ENCODE results near the gene SH3PXD2A. TPM values are rescaled to one million over a fixed set of nuclear protein-coding genes. Genes with fewer than 3 reads are reported as not detected.

The SH3PXD2A gene
- total RNA-seq, 1 donor from 2014 or later = 35.2 TPM

DNA sequence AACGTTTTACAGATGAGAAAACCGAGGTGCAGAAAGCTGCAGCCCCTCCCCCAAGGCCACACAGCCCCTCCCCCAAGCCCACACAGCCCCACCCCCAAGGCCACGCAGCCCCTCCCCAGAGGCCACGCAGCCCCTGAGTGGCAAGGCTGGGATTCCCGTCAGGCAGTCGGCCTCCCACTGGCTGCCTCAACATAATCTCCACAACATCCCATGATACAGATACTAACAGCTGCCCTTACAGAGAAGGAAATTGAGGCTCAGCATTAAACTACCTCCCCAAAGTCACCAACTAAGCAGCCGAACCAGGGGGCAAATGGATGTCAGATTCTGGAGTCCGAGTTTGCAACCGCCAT lies 15.9 kb downstream of the SH3PXD2A start:
- Histone ChIP-seq H3K9me3 (no peaks in the 10 kb centered on the region), H3K36me3 (no peaks in the 10 kb centered on the region), H3K27ac (no peak overlapping the region), H3K4me3 (no peak overlapping the region), H3K4me1 (peaks cover 56% of the 10 kb centered on the region), H3K27me3 (no peaks in the 10 kb centered on the region)
- intact Hi-C loops (cut with DNase I) = no loop called here
- ATAC-seq (no peak), DNase-seq (no peak)
- TF ChIP-seq, protein P1, sequence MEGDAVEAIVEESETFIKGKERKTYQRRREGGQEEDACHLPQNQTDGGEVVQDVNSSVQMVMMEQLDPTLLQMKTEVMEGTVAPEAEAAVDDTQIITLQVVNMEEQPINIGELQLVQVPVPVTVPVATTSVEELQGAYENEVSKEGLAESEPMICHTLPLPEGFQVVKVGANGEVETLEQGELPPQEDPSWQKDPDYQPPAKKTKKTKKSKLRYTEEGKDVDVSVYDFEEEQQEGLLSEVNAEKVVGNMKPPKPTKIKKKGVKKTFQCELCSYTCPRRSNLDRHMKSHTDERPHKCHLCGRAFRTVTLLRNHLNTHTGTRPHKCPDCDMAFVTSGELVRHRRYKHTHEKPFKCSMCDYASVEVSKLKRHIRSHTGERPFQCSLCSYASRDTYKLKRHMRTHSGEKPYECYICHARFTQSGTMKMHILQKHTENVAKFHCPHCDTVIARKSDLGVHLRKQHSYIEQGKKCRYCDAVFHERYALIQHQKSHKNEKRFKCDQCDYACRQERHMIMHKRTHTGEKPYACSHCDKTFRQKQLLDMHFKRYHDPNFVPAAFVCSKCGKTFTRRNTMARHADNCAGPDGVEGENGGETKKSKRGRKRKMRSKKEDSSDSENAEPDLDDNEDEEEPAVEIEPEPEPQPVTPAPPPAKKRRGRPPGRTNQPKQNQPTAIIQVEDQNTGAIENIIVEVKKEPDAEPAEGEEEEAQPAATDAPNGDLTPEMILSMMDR (IDR thresholded peaks at IDR 0.05) = no peak

DNA sequence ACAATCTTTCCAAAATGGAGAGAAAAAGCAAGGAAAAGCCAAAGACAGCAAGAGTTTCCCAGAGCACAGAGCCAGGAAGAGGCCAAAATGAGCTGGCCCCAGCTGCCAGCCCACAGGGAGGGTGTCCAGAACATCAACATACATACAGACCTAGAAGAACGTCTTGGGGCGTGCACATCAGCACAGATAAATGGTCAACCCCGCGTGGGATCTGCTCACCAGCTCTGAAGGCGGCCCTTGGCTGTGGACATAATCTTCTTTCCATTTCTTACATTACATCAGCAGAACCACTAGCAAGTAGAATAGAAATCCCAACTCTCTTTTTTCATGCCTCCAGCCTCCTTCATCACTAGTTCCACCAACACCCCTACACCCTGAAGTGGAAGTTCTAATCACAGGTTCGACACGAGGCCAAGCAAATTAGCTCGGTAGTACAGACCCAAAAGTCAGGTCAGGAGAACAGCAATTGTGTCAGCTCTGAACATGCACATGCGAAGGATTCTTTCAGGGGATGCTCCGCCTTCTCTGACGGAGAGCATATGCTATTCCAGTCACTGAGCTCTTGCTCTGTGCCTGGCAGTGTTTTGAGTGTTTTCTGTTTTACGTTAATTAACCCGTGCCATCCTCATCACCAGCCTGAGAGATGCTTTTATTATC lies 16.4 kb downstream of the SH3PXD2A start:
- no peak for ATAC-seq
- no peak for DNase-seq
- peaks cover 56% of the 10 kb centered on the region for H3K4me1 ChIP-seq
- H3K9me3 ChIP-seq = no peaks in the 10 kb centered on the region
- no peaks in the 10 kb centered on the region for H3K36me3 ChIP-seq
- no peak overlapping the region for H3K27ac ChIP-seq
- TF ChIP-seq, protein P1 (IDR thresholded peaks at IDR 0.05) = no peak
- no peaks in the 10 kb centered on the region for H3K27me3 ChIP-seq
- intact Hi-C loops (cut with DNase I) = no loop called here
- H3K4me3 ChIP-seq = no peak overlapping the region

DNA sequence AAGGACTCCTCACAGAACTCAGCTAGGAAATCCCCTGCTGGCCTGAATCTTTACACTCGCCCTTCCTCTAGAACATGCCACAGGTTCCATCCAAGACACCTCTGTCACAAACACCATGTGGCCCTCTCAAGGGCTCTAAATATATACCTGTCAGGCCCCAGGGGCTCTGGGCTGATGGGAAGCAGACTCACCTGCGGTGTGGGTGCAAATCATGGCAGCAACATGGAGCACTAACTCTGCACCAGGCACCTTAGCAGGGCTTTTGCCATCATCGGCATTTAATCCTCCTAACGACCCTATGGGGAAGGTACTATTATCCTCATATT lies 17.3 kb downstream of the SH3PXD2A start:
- Histone ChIP-seq H3K27ac (no peak overlapping the region), H3K27me3 (no peaks in the 10 kb centered on the region), H3K9me3 (no peaks in the 10 kb centered on the region), H3K36me3 (no peaks in the 10 kb centered on the region), H3K4me3 (no peak overlapping the region), H3K4me1 (peaks cover 50% of the 10 kb centered on the region)
- ATAC-seq = no peak
- intact Hi-C loops (cut with DNase I) = no loop called here
- DNase-seq = no peak
- TF ChIP-seq, protein P1 (IDR thresholded peaks at IDR 0.05) = no peak

DNA sequence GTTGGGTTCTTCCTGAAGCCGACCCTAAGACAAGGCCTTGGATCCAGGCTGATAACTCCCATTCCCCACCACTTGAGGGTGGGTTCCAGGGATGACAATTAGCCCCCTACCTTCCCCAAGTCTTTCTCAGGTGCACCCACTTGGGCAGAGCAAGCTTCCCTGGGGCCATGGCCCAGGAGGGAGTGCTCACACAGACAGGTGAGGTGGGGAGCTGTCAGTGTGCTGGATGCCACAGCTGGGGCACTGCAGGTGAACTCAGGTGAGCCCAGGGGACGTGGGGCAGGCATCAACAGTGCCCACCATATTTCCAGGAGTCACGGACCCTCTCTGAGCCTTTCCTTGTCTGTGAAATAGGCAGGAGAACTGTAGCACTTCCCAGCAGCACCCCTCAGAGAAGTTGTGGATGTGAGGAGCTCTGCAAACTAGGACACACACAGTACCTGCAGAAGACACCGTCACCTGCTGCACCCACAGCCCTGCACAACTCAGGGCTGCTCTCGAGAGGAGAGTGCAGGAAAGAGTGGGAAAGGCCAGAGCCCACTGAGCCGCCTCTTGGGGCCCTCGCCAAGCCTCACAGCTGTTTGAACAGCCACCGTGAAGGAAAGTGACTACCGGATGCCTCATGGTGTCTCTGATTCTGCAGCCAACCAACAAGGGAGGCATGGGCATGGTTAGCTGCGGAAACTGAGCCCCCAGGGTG lies 17.9 kb downstream of the SH3PXD2A start:
- Histone ChIP-seq H3K4me1 (peaks cover 47% of the 10 kb centered on the region), H3K27ac (no peak overlapping the region), H3K27me3 (no peaks in the 10 kb centered on the region), H3K9me3 (no peaks in the 10 kb centered on the region), H3K4me3 (no peak overlapping the region), H3K36me3 (no peaks in the 10 kb centered on the region)
- DNase-seq (no peak), ATAC-seq (no peak)
- intact Hi-C loops (cut with DNase I) = no loop called here
- TF ChIP-seq, protein P1 (IDR thresholded peaks at IDR 0.05) = no peak

DNA sequence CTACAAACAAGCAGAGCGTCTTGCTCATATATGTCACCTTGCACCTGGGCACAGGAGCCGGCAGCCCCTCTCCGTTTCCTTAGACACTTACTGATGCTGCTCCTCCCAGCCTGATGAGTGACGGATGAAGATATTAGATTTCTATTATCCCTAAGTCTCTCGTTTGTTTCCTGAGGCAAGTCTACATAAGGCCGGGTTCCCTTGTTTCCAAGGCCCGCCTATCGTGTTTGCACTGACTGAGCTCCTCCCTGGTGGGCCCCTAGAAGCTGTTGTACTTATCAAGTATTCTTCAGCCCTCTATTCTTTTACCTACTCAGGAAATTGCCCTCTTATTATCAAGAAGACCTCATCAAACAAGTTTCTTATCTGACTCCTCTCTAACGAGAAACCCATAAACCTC lies 18.5 kb downstream of the SH3PXD2A start:
- Histone ChIP-seq H3K36me3 (no peaks in the 10 kb centered on the region), H3K4me1 (peaks cover 47% of the 10 kb centered on the region), H3K27ac (no peak overlapping the region), H3K27me3 (no peaks in the 10 kb centered on the region), H3K4me3 (no peak overlapping the region), H3K9me3 (no peaks in the 10 kb centered on the region)
- TF ChIP-seq, protein P1 (IDR thresholded peaks at IDR 0.05) = no peak
- no peak for DNase-seq
- intact Hi-C loops (cut with DNase I) = no loop called here
- no peak for ATAC-seq
